Measurements from ENCODE around the gene RHOJ. TPM values are rescaled to one million over a fixed set of nuclear protein-coding genes. Genes with fewer than 3 reads are reported as not detected.

Gene RHOJ
- total and polyA plus RNA-seq, 2 of the 8 experiments (the other 6 are each of a cell fraction or from before 2014, with no cell fraction given) = 0.11 TPM; not detected in 1

DNA sequence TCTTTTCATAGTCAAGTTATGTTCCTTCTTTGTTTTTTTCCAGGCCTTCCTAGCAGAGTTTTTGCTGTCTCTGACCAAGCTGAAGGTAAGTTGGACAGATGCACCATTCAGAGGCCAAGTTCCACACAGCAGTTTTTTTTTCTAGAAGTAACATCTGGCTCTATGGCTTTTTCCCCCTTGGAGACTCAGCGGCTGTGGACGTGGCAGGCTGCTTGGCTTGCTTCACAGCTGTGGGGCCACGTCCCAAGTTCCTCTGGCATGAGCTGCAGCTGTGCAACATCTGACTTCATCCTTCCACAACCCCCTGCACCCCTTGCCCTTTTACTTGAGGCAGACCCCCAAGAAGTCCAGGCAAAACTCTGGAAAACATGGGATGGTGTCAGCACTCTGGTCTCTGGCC, 24.2 kb upstream of the RHOJ start:
- Histone ChIP-seq H3K23ac (ENCODE audit: insufficient read length) (no peak overlapping the region), H3K27me3 (replicated peaks in 1 of 4; ENCODE audit: control insufficient read depth in 3 of 4, extremely low read depth in 1 of 4, insufficient read depth in 3 of 4, low read length in 3 of 4) (no peaks in the 10 kb centered on the region), H3K4me2 (ENCODE audit: insufficient read depth in 1 of 2, low read depth in 2 of 2, low read length in 2 of 2) (no peak overlapping the region), H3K9ac (replicated peaks in 1 of 4; ENCODE audit: extremely low read depth in 1 of 4, low read depth in 3 of 4, low read length in 3 of 4) (no peak overlapping the region), H2AFZ (ENCODE audit: low read length) (no peak overlapping the region), H3K4me1 (replicated peaks in 1 of 4; ENCODE audit: control insufficient read depth in 3 of 4, insufficient read depth in 4 of 4, low read length in 3 of 4) (peaks cover 0 to under 1% (median under 1%) of the 10 kb centered on the region in 4 experiments; a peak in 4 of 7 replicates), H4K20me1 (replicated peaks in 1 of 2; ENCODE audit: control insufficient read depth in 1 of 2, insufficient read depth in 2 of 2, low read length in 2 of 2) (no peaks in the 10 kb centered on the region), H3K18ac (ENCODE audit: extremely low read depth, low read length) (no peak overlapping the region), H3K79me2 (ENCODE audit: control insufficient read depth in 1 of 2, insufficient read depth in 2 of 2, low read length in 2 of 2) (no peaks in the 10 kb centered on the region), H4K8ac (ENCODE audit: extremely low read depth, insufficient read depth, low read length) (0 out of 2 replicates have a peak overlapping the region, but pooled peaks have one; percentile 83), H3K79me1 (ENCODE audit: low read depth, low read length) (no peaks in the 10 kb centered on the region), H3K4me3 (ENCODE audit: extremely low read depth in 1 of 4, insufficient read depth in 2 of 4, low read depth in 3 of 4, low read length in 4 of 4) (no peak overlapping the region), H2BK5ac (ENCODE audit: low read depth, low read length) (no peak overlapping the region), H3K27ac (ENCODE audit: low read depth, low read length) (no peak overlapping the region), H4K5ac (ENCODE audit: insufficient read length, low read depth, low read length) (no peak overlapping the region), H3K23me2 (ENCODE audit: low read depth, low read length) (no peaks in the 10 kb centered on the region), H3K9me3 (ENCODE audit: insufficient read depth in 2 of 2, low read depth in 1 of 2, low read length in 1 of 2) (no peaks in the 10 kb centered on the region), H2BK20ac (ENCODE audit: low read length) (no peak overlapping the region), H3K56ac (replicated peaks; ENCODE audit: insufficient read length, low read depth, low read length) (no peak overlapping the region), H2BK12ac (ENCODE audit: low read depth, low read length) (no peak overlapping the region), H2BK15ac (ENCODE audit: low read length) (no peak overlapping the region), H2BK120ac (replicated peaks; ENCODE audit: low read depth, low read length) (no peak overlapping the region), H3K14ac (ENCODE audit: insufficient read length) (no peak overlapping the region), H3K36me3 (ENCODE audit: control insufficient read depth in 2 of 4, insufficient read depth in 4 of 4, low read length in 3 of 4) (no peaks in the 10 kb centered on the region), H3K4ac (replicated peaks; ENCODE audit: insufficient read length, low read depth, low read length) (no peak overlapping the region), H2AK5ac (ENCODE audit: low read depth, low read length) (no peak overlapping the region), H4K91ac (replicated peaks; ENCODE audit: insufficient read length, low read length) (no peak overlapping the region)
- WGBS, 2 experiments (ENCODE audit: extremely low coverage in 1 of 2, insufficient coverage in 1 of 2, insufficient read length in 1 of 2, insufficient replicate concordance in 2 of 2, low coverage in 1 of 2, low lambda C conversion rate in 2 of 2, missing lambda C conversion rate in 1 of 2) = 95% methylated on average over 3 of the region's 3 CpGs; no CpG with 5 or more reads in 1 of the 2 experiments
- POLR2A ChIA-PET (ENCODE audit: partially characterized antibody) = no interaction called here
- DNase-seq (ENCODE audit: low read depth in 1 of 2, low spot score in 2 of 2) = no peak
- no peak for FAIRE-seq
- CTCF ChIA-PET (ENCODE audit: partially characterized antibody) = interaction anchor here (0.8 to 1.4 kb wide), 2 partner anchors 13 to 97 kb away, joined by 3 to 4 read pairs; no protein-coding TSS in a partner anchor
- TF ChIP-seq EP300 (IDR thresholded peaks at IDR 0.05; ENCODE audit: borderline replicate concordance in 1 of 2, low read depth in 2 of 2, low read length in 2 of 2) = no peak
- no peak for TF ChIP-seq JUN (IDR thresholded peaks at IDR 0.05; ENCODE audit: low read depth, low read length)
- no peak for TF ChIP-seq POU5F1 (IDR thresholded peaks at IDR 0.05; ENCODE audit: low read depth, low read length)
- TF ChIP-seq, protein P1, sequence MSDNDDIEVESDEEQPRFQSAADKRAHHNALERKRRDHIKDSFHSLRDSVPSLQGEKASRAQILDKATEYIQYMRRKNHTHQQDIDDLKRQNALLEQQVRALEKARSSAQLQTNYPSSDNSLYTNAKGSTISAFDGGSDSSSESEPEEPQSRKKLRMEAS (IDR thresholded peaks at IDR 0.05) = no peak
- TF ChIP-seq RFX5 (IDR thresholded peaks at IDR 0.05; ENCODE audit: borderline replicate concordance, low read depth, low read length) = no peak
- TF ChIP-seq CTBP2 (IDR thresholded peaks at IDR 0.05; ENCODE audit: borderline replicate concordance, insufficient read depth, insufficient read length, low read length) = no peak
- TF ChIP-seq SP4 (IDR thresholded peaks at IDR 0.05; ENCODE audit: low read length) = no peak
- TF ChIP-seq FOSL1 (IDR thresholded peaks at IDR 0.05; ENCODE audit: insufficient read depth, low read depth, low read length) = no peak
- no peak for TF ChIP-seq GTF2F1 (IDR thresholded peaks at IDR 0.05; ENCODE audit: borderline replicate concordance, low read depth, low read length)
- no peak for TF ChIP-seq RAD21 (IDR thresholded peaks at IDR 0.05 in 1 of 2, conservative IDR thresholded peaks at IDR 0.05 in 1 of 2; ENCODE audit: low read depth in 2 of 2, low read length in 2 of 2)
- no peak for TF ChIP-seq ATF3 (IDR thresholded peaks at IDR 0.05; ENCODE audit: insufficient read depth, low read depth, low read length)
- TF ChIP-seq TCF12 (IDR thresholded peaks at IDR 0.05; ENCODE audit: low read depth, low read length) = no peak
- no peak for TF ChIP-seq KDM4A (IDR thresholded peaks at IDR 0.05; ENCODE audit: low read depth, low read length, severe bottlenecking)

Measured in H1 (cell line).